PC-3 (cell line): ENCODE results near the gene KRTAP5-5. TPM values are rescaled to one million over a fixed set of nuclear protein-coding genes. Genes with fewer than 3 reads are reported as not detected.
"Not testable (repeated sequence)": the region's sequence is repeated elsewhere in the genome, so short reads cannot be mapped to it uniquely, and the experiment has no call there.

ENCODE experiments used
- ATAC-seq: fragments of 200-7000 bp; cut with Tn5 transposase; 2 replicates; pipeline ENCODE4 v1.9.1; 2020; ENCODE audit warnings: mild to moderate bottlenecking, moderate library complexity
- BruUV-seq: library from RNA; stranded (reverse); fragments of 400-500 nt; replicated peaks from 2 replicates; lab custom pipeline; 2021; lab: Mats Ljungman, UMichigan
- CTCF ChIA-PET: fragments of 300-600 bp; sonication (Branson Sonifier 250); formaldehyde crosslinking; loops from one replicate; lab custom pipeline; 2022; ENCODE audit warnings: antibody characterized with exemption; lab: Charles Lee
- POLR2A ChIA-PET: fragments of 300-600 bp; sonication (Branson Sonifier 250); formaldehyde crosslinking; loops from one replicate; lab custom pipeline; 2022; ENCODE audit warnings: antibody characterized with exemption; ENCODE audit not compliant: unreplicated experiment; lab: Charles Lee
- DNase-seq: peaks from one replicate; pipeline ENCODE4 v3.0.0-alpha.2; 2015
- H2AFZ ChIP-seq: fragments of 300-600 bp; sonication (generic); 2 replicates; pipeline ENCODE4 v1.6.0; 2016; ENCODE audit warnings: antibody characterized with exemption, low read length
- H3F3A ChIP-seq: fragments of 300-600 bp; sonication (generic); one replicate; pipeline ENCODE4 v1.6.0; 2017; ENCODE audit warnings: antibody characterized with exemption, low read length, control low read depth, mild to moderate bottlenecking; ENCODE audit not compliant: unreplicated experiment
- H3K27ac ChIP-seq: fragments of 300-600 bp; sonication (generic); 2 replicates; pipeline ENCODE4 v1.5.1; 2016; ENCODE audit warnings: mild to moderate bottlenecking, low read length
- H3K27me3 ChIP-seq: fragments of 300-600 bp; sonication (generic); 2 replicates; pipeline ENCODE4 v1.6.1; 2016; ENCODE audit warnings: low read length, mixed read lengths
- H3K36me3 ChIP-seq: fragments of 300-600 bp; sonication (generic); 2 replicates; pipeline ENCODE4 v1.6.1; 2016; ENCODE audit warnings: low read depth, mixed run types, low read length, mixed read lengths
- H3K4me1 ChIP-seq: fragments of 300-600 bp; sonication (generic); 2 replicates; pipeline ENCODE4 v1.5.1; 2016; ENCODE audit warnings: low read length; ENCODE audit not compliant: insufficient read depth
- H3K4me2 ChIP-seq: fragments of 300-600 bp; sonication (generic); 2 replicates; pipeline ENCODE4 v1.6.0; 2016; ENCODE audit warnings: low read length
- H3K4me3 ChIP-seq: fragments of 300-600 bp; sonication (generic); 2 replicates; pipeline ENCODE4 v1.5.1; 2016; ENCODE audit warnings: mild to moderate bottlenecking, low read length, mixed read lengths
- H3K79me2 ChIP-seq: fragments of 300-600 bp; sonication (generic); 2 replicates; pipeline ENCODE4 v1.6.1; 2017; ENCODE audit warnings: low read length, mixed read lengths
- H3K9ac ChIP-seq: fragments of 300-600 bp; sonication (generic); 2 replicates; pipeline ENCODE4 v1.6.0; 2016; ENCODE audit warnings: mild to moderate bottlenecking, low read length
- H3K9me2 ChIP-seq: fragments of 300-600 bp; sonication (generic); replicated peaks from 2 replicates; pipeline ENCODE4 v1.6.1; 2016; ENCODE audit warnings: mixed run types, low read length, mixed read lengths
- H3K9me3 ChIP-seq: fragments of 300-600 bp; sonication (generic); 2 replicates; pipeline ENCODE4 v1.6.1; 2016; ENCODE audit warnings: low read length, mixed read lengths
- H4K20me1 ChIP-seq: fragments of 300-600 bp; sonication (generic); 2 replicates; pipeline ENCODE4 v1.6.1; 2016; ENCODE audit warnings: low read length, mixed read lengths
- CTCF ChIP-seq: fragments of 300-600 bp; sonication (generic); conservative IDR thresholded peaks from 2 replicates; pipeline ENCODE4 v1.5.1; 2017; ENCODE audit warnings: antibody characterized with exemption, low read depth, mild to moderate bottlenecking, low read length
- EZH2 ChIP-seq: fragments of 300-600 bp; sonication (generic); IDR thresholded peaks from one replicate; pipeline ENCODE4 v1.6.1; 2017; ENCODE audit warnings: antibody characterized with exemption, mild to moderate bottlenecking, low read length; ENCODE audit not compliant: unreplicated experiment
- EZH2phosphoT487 ChIP-seq: fragments of 300-600 bp; sonication (generic); IDR thresholded peaks from 2 replicates; pipeline ENCODE4 v1.6.1; 2018; ENCODE audit warnings: mild to moderate bottlenecking, antibody characterized with exemption, low read length, borderline replicate concordance
- intact Hi-C: fragments of 100-400 bp; cut with micrococcal nuclease; formaldehyde crosslinking; loops from 2 replicates; pipeline ENCODE4 v1.9.0; 2023
- total RNA-seq: library from RNA; depleted of rRNA; stranded (reverse); fragments of >200 nt; gene quantifications from 2 replicates; pipeline ENCODE4 v1.2.3, GENCODE V29; 2014

KRTAP5-5 gene
- total RNA-seq, 1 experiment from 2014 or later, result not detected

- no peak overlapping the region for H3K27ac ChIP-seq
- ATAC-seq, result no peak
- no peaks in the 10 kb centered on the region for H4K20me1 ChIP-seq
- H3F3A ChIP-seq, result no peaks in the 10 kb centered on the region
- ChIA-PET POLR2A (no interaction called here), CTCF (interaction anchor here (0.6 kb wide), 1 partner anchor 454 kb away, joined by 4 read pairs; no protein-coding TSS in a partner anchor)
- TF ChIP-seq EZH2 (no peak), CTCF (no peak), EZH2phosphoT487 (no peak)
- no peak overlapping the region for H3K9ac ChIP-seq
- H3K27me3 ChIP-seq, result peaks cover 17% of the 10 kb centered on the region
- no peak overlapping the region for H3K4me2 ChIP-seq
- no peaks in the 10 kb centered on the region for H3K9me2 ChIP-seq
- no peaks in the 10 kb centered on the region for H3K4me1 ChIP-seq
- no TSS peak for BruUV-seq
- no peaks in the 10 kb centered on the region for H3K79me2 ChIP-seq
- no peaks in the 10 kb centered on the region for H3K36me3 ChIP-seq
- no peak for DNase-seq
- no peaks in the 10 kb centered on the region for H3K9me3 ChIP-seq
- intact Hi-C loops, result no loop called here
- no peak overlapping the region for H3K4me3 ChIP-seq
- no peak overlapping the region for H2AFZ ChIP-seq
These were observed 30.7 kb downstream of the KRTAP5-5 start for GRCh38 chr11:1660111-1660867.

DNA sequence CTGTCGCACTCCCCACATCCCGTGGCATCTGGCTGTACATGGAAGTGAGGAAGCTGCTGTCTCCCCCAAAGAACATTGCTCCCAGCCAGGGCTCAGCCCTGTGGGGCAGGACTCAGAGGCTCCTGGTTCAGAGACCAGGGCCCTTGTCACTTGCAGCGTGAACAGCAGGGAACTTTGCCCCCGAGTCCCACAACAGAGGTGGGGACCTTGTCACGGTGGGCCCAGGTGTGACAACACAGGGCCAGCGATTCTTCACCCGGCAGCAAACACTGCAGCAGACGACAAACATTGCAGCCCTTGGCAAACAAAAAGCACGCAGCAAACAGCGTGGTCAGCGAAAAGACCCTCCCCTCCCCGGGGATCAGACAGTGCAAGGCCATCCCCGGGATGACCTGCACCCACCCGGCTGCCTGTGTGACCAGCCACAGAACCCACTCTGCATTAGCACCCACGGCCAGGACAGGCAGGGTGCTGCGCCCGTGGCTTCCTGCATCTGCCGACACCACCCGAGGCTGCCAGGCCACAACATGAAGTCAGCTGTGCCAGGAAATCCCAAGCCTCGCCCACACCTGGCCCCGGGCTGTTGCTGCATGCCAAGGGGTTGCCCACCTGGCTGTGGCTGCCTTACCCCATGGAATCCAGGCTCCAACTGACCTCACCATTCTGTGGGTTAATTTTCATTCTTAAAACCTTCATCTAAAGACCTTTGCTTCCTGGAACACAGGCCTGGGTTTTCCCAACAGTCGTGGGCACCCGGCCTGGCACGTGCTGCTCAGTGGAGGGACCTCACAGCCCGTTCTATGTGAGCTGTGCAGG, 32.1 kb downstream of the KRTAP5-5 start:
- H3K4me1 ChIP-seq, H3K9me3 ChIP-seq, H3K36me3 ChIP-seq, DNase-seq, BruUV-seq, H4K20me1 ChIP-seq, intact Hi-C loops, H2AFZ ChIP-seq, H3K4me3 ChIP-seq, H3K9ac ChIP-seq, ATAC-seq, POLR2A ChIA-PET, H3F3A ChIP-seq, H3K27ac ChIP-seq, CTCF ChIA-PET, H3K79me2 ChIP-seq, H3K4me2 ChIP-seq, H3K9me2 ChIP-seq: not testable (repeated sequence)
- H3K27me3 ChIP-seq, result peaks cover 13% of the 10 kb centered on the region

GRCh38 chr11:1662699-1663283, 33.2 kb downstream of the KRTAP5-5 start:
- H3K4me2 ChIP-seq, POLR2A ChIA-PET, H3K9ac ChIP-seq, H4K20me1 ChIP-seq, H3K36me3 ChIP-seq, H3K9me3 ChIP-seq, H3K79me2 ChIP-seq, intact Hi-C loops, CTCF ChIA-PET, ATAC-seq, H3F3A ChIP-seq, H3K4me1 ChIP-seq, DNase-seq, H3K9me2 ChIP-seq, H3K27ac ChIP-seq, H3K4me3 ChIP-seq, H2AFZ ChIP-seq, BruUV-seq: not testable (repeated sequence)
- peaks cover 12% of the 10 kb centered on the region for H3K27me3 ChIP-seq
